ENCODE measurements around the gene STRN.

DNA sequence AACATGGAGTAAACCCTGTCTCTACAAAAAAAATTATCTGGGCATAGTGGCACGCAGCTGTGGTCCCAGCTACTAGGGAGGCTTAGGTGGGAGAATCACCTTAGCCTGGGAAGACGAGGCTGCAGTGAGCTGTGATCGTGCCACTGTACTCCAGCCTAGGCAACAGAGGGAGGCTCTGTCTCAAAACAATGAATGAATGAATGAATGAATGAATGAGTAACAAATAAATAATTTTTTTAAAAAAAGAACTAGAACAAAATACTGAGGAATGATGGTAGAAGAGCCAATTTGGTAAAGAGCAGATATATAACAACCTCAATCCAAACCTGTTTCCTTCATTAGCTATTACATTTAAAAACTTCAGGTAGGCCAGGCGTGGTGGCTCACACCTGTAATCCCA, 60.1 kb downstream of the STRN start:
- TF ChIP-seq CTCF (conservative IDR thresholded peaks at IDR 0.05 in 1 of 2, IDR thresholded peaks at IDR 0.05 in 1 of 2; ENCODE audit: low read depth in 1 of 2, low read length in 2 of 2), result no peak
- no peak for TF ChIP-seq EZH2 (IDR thresholded peaks at IDR 0.05; ENCODE audit: low read length, missing control alignments)
